K562 (cell line): ENCODE measurements around the gene CDK14. TPM values are rescaled to one million over a fixed set of nuclear protein-coding genes. Genes with fewer than 3 reads are reported as not detected.

Source experiments
- ATAC-seq: fragments of 200-7000 bp; cut with Tn5 transposase; 3 replicates; pipeline ENCODE4 v1.9.1; 2020; ENCODE audit warnings: moderate library complexity
- BruUV-seq: library from RNA; stranded (reverse); fragments of 400-500 nt; replicated peaks from 2 replicates; lab custom pipeline; 2021; lab: Mats Ljungman, UMichigan
- CTCF ChIA-PET: fragments of 300-600 bp; formaldehyde crosslinking; extraction: SDS; loops from one replicate; lab custom pipeline; 2021; ENCODE audit warnings: low intra/inter-chr PET ratio; lab: Yijun Ruan, JAX
- POLR2A ChIA-PET: fragments of 300-600, 350-650 bp; sonication (Branson Sonifier 250); formaldehyde crosslinking; extraction: SDS; loops from one replicate; lab custom pipeline; 2021; ENCODE audit warnings: antibody characterized with exemption, inconsistent platforms; lab: Yijun Ruan, JAX
- DNase-seq, 4 experiments: peaks; one replicate each; pipeline versions ENCODE4 v3.0.0 to v3.0.0-alpha.2; 2011 to 2018; ENCODE audit warnings: low spot score in 3 of 4, mixed read lengths in 3 of 4; ENCODE audit errors: extremely low read depth in 1 of 4
- FAIRE-seq: peaks from 2 replicates; lab custom pipeline; 2011; peaks lifted over from hg19 to GRCh38; lab: Jason Lieb, UNC
- H2AFZ ChIP-seq: 2 replicates; pipeline ENCODE4 v1.6.0; 2011; ENCODE audit warnings: low read depth, low read length, control low read depth, inconsistent platforms
- H3K27ac ChIP-seq: fragments of 200-600 bp; 3 replicates; pipeline ENCODE4 v1.8.0; 2011; ENCODE audit warnings: low read depth, mild to moderate bottlenecking, control low read depth, inconsistent platforms, low read length, moderate library complexity, mixed read lengths; ENCODE audit errors: extremely low read depth
- H3K27me3 ChIP-seq, 2 experiments: fragments of 300-600 bp in 1 of 2; 2 replicates in 1 of 2; 3 replicates in 1 of 2; pipeline versions ENCODE4 v1.6.0 to v1.8.0; 2011; ENCODE audit warnings: inconsistent platforms in 2 of 2, low read length in 2 of 2, mild to moderate bottlenecking in 1 of 2, mixed read lengths in 1 of 2, moderate library complexity in 1 of 2; ENCODE audit not compliant: control insufficient read depth in 2 of 2, insufficient read depth in 2 of 2
- H3K36me3 ChIP-seq: fragments of 300-600 bp; 3 replicates; pipeline ENCODE4 v1.8.0; 2011; ENCODE audit warnings: mild to moderate bottlenecking, low read length, inconsistent platforms; ENCODE audit not compliant: control insufficient read depth, insufficient read depth
- H3K4me1 ChIP-seq, 2 experiments: fragments of 200-600 bp in 1 of 2; replicated peaks in 1 of 2; 2 replicates in 1 of 2; 3 replicates in 1 of 2; pipeline versions ENCODE4 v1.5.1 to v1.8.0; 2011; ENCODE audit warnings: inconsistent platforms in 2 of 2, low read length in 2 of 2, mild to moderate bottlenecking in 1 of 2, mixed read lengths in 1 of 2, moderate library complexity in 1 of 2; ENCODE audit not compliant: control insufficient read depth in 2 of 2, insufficient read depth in 2 of 2
- H3K4me2 ChIP-seq: 2 replicates; pipeline ENCODE4 v1.6.1; 2011; ENCODE audit warnings: low read length, control low read depth, inconsistent platforms, mixed read lengths; ENCODE audit not compliant: insufficient read depth
- H3K4me3 ChIP-seq: fragments of 200-600 bp; sonication (generic), shearing (Covaris generic); 2 replicates; pipeline ENCODE4 v1.5.1; 2016; ENCODE audit warnings: control low read depth, inconsistent platforms
- H3K79me2 ChIP-seq: fragments of 200-600 bp; 3 replicates; pipeline ENCODE4 v1.8.0; 2011; ENCODE audit warnings: low read length, inconsistent platforms; ENCODE audit not compliant: control insufficient read depth, insufficient read depth
- H3K9ac ChIP-seq, 2 experiments: 2 replicates each; pipeline versions ENCODE4 v1.6.0 to v1.6.1; 2011; ENCODE audit warnings: low read depth in 2 of 2, low read length in 2 of 2, control low read depth in 1 of 2, inconsistent platforms in 1 of 2, mild to moderate bottlenecking in 1 of 2, mixed read lengths in 1 of 2; ENCODE audit not compliant: insufficient read depth in 1 of 2
- H3K9me1 ChIP-seq: one replicate; pipeline ENCODE4 v1.6.0; 2011; ENCODE audit warnings: inconsistent platforms, mild to moderate bottlenecking, low read length, moderate library complexity; ENCODE audit not compliant: control insufficient read depth, insufficient read depth
- H3K9me3 ChIP-seq: replicated peaks from 2 replicates; pipeline ENCODE4 v1.5.1; 2011; ENCODE audit warnings: low read depth, low read length, inconsistent platforms; ENCODE audit not compliant: control insufficient read depth, insufficient read depth
- H4K20me1 ChIP-seq: replicated peaks from 2 replicates; pipeline ENCODE4 v1.6.1; 2011; ENCODE audit warnings: low read length, inconsistent platforms, mixed read lengths; ENCODE audit not compliant: control insufficient read depth, insufficient read depth
- CC2D1A ChIP-seq: fragments of 450-650 bp; IDR thresholded peaks from 2 replicates; pipeline ENCODE4 v1.6.1; 2017; ENCODE audit warnings: mild to moderate bottlenecking
- ESRRA ChIP-seq: fragments of 450-650 bp; IDR thresholded peaks from 2 replicates; pipeline ENCODE4 v1.6.1; 2014; ENCODE audit warnings: low read depth, mild to moderate bottlenecking, moderate library complexity, borderline replicate concordance
- HDAC8 ChIP-seq: fragments of 450-650 bp; IDR thresholded peaks from 2 replicates; pipeline ENCODE4 v1.6.1; 2016; ENCODE audit warnings: mild to moderate bottlenecking, missing genetic modification characterization, moderate library complexity, missing compliant biosample characterization
- SAFB ChIP-seq: fragments of 200-400 bp; formaldehyde crosslinking; IDR thresholded peaks from 2 replicates; pipeline ENCODE4 v1.6.1; 2017; ENCODE audit warnings: low read depth, low read length, borderline replicate concordance
- SLC30A9 ChIP-seq: fragments of 250-450 bp; sonication (Bioruptor Pico); IDR thresholded peaks from 2 replicates; pipeline ENCODE4 v1.8.0; 2022; ENCODE audit warnings: mild to moderate bottlenecking, moderate library complexity
- ZFX ChIP-seq: sonication (generic); formaldehyde crosslinking; IDR thresholded peaks from 2 replicates; pipeline ENCODE4 v1.8.0; 2022; ENCODE audit warnings: mild to moderate bottlenecking, missing genetic modification reagents, moderate library complexity
- ZNF121 ChIP-seq: sonication (generic); formaldehyde crosslinking; conservative IDR thresholded peaks from 2 replicates; pipeline ENCODE4 v1.8.0; 2022; ENCODE audit warnings: missing genetic modification reagents
- ZNF644 ChIP-seq: fragments of 200-800 bp; sonication (Bioruptor generic); IDR thresholded peaks from 2 replicates; pipeline ENCODE4 v1.6.1; 2016; ENCODE audit warnings: low read depth, missing genetic modification characterization, missing compliant biosample characterization
- WGBS: fragments of 100-300 bp; shearing (Covaris generic); methylation state at CpG from one replicate; pipeline ENCODE4 v1.1.6; 2016; ENCODE audit warnings: low coverage, mixed read lengths; ENCODE audit not compliant: insufficient coverage; ENCODE audit errors: missing lambda C conversion rate; 5-methylcytosine and 5-hydroxymethylcytosine counted together
- in situ Hi-C: fragments of 300-500 bp; cut with MboI; formaldehyde crosslinking; loops from 4 replicates; pipeline ENCODE4 v1.15.0; 2018; ENCODE audit warnings: inconsistent platforms, mixed read lengths
- intact Hi-C: fragments of 100-400 bp; cut with micrococcal nuclease; formaldehyde crosslinking; loops from 2 replicates; pipeline ENCODE4 v1.14.2; 2022
- polyA plus RNA-seq, 8 experiments: library from polyadenylated mRNA; depleted of rRNA in 4 of 8; stranded (reverse) in 5 of 8; unstranded in 3 of 8; fragments of >200 nt; fragmentation: Nextera tagmentation in 2 of 8; fragmentation: Illumina TruSeq in 1 of 8; extraction: Ambion mirVana in 2 of 8; extraction: Trizol in 1 of 8; gene quantifications; 2 replicates each; pipeline versions ENCODE4 v1.2.1 to v1.2.3, GENCODE V29; 2011 to 2014; ENCODE audit warnings: inconsistent platforms in 1 of 8, missing spikeins in 1 of 8
- total RNA-seq, 7 experiments: library from RNA; depleted of rRNA in 6 of 7; stranded (reverse); fragments of >200 nt in 6 of 7; fragmentation: Illumina TruSeq in 2 of 7; extraction: Trizol in 2 of 7; gene quantifications; 2 replicates each; pipeline versions ENCODE4 v1.2.1 to v1.2.3, GENCODE V29; 2011 to 2021; ENCODE audit warnings: low replicate concordance in 1 of 7
- TF ChIP-seq, protein P1 (sequence below): sonication (generic); formaldehyde crosslinking; IDR thresholded peaks from 2 replicates; pipeline ENCODE4 v1.9.0; 2022; ENCODE audit warnings: mild to moderate bottlenecking, missing genetic modification reagents

CDK14 gene
- total and polyA plus RNA-seq, 9 of the 15 experiments (the other 6 are each of a cell fraction or from before 2014, with no cell fraction given), result 0.03 to 0.91 (median 0.16) TPM

DNA sequence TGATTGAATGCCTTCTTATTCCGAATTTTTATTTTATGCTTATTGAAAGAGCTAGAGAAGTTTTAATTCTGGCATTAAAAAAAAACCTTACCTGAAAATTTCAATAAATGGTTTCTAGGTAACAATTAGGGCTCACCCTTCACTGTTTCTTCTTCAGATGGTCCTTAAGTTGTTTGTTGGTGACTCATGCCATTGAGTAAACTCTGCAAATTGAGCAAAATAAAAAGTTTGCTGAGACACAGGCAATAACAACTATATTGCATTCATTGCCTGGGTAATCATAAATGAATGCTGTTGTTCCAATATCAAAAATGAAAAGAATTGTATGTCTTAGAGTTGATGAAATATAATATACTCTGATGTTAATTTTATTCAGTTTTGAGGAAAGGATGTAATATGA lies 300.3 kb downstream of the CDK14 start:
- in situ Hi-C loops, result no loop called here
- no peaks in the 10 kb centered on the region for H4K20me1 ChIP-seq
- H3K27ac ChIP-seq, result no peak overlapping the region
- H3K4me2 ChIP-seq, result no peak overlapping the region
- H3K27me3 ChIP-seq, result no peaks in the 10 kb centered on the region
- H3K36me3 ChIP-seq, result no peaks in the 10 kb centered on the region
- H3K4me3 ChIP-seq, result no peak overlapping the region
- BruUV-seq, result no TSS peak
- FAIRE-seq, result no peak
- no peaks in the 10 kb centered on the region for H3K9me1 ChIP-seq
- no peak overlapping the region for H2AFZ ChIP-seq
- CTCF ChIA-PET, result no interaction called here
- no peaks in the 10 kb centered on the region for H3K79me2 ChIP-seq
- WGBS, result 4% methylated on average over 1 of the region's 1 CpG
- H3K9me3 ChIP-seq, result no peaks in the 10 kb centered on the region; the same call in none of the 2 replicates
- no peak overlapping the region for H3K9ac ChIP-seq
- no peak for DNase-seq
- intact Hi-C loops, result no loop called here
- TF ChIP-seq SLC30A9 (no peak), ZNF644 (no peak), ESRRA (no peak), ZFX (CRISPR knock-in tag) (no peak), CC2D1A (no peak)
- TF ChIP-seq, all 486 proteins: peak for 0
- ATAC-seq, result no peak
- H3K4me1 ChIP-seq, result no peaks in the 10 kb centered on the region
- POLR2A ChIA-PET, result no interaction called here

DNA sequence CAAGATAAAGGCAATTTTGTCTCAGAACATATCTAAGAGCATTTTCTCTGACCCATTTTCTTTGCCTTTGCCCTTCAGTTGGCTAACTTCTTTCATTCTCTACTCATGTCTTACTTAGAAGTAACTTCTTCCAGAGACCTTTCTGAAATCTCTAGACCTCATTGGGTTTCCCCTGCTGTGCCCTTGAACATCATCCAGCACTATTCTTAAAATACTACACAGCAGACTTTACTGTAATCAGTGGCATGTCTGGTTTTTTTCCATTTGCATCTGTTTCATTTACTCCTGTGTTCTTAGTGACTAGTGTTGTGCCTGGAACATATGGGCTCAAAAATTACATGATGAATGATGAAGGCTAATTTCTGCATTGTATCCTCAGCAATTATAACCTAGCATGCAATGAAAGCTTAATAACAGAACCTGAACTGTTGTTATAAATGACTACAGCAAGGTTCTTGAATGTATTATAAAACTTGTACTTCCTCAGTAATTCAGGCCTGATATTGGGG lies 301.9 kb downstream of the CDK14 start:
- no TSS peak for BruUV-seq
- TF ChIP-seq ZNF121 (CRISPR knock-in tag), result no peak
- TF ChIP-seq SAFB, result no peak
- TF ChIP-seq, protein P1, sequence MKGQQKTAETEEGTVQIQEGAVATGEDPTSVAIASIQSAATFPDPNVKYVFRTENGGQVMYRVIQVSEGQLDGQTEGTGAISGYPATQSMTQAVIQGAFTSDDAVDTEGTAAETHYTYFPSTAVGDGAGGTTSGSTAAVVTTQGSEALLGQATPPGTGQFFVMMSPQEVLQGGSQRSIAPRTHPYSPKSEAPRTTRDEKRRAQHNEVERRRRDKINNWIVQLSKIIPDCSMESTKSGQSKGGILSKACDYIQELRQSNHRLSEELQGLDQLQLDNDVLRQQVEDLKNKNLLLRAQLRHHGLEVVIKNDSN, result no peak
- TF ChIP-seq HDAC8 (tag), result no peak

More for the DNA sequence above, 301.9 kb downstream of the CDK14 start:
- Histone ChIP-seq H4K20me1 (no peaks in the 10 kb centered on the region), H3K4me3 (no peak overlapping the region), H3K9me1 (no peaks in the 10 kb centered on the region), H3K4me2 (no peak overlapping the region), H2AFZ (no peak overlapping the region), H3K36me3 (no peaks in the 10 kb centered on the region), H3K9me3 (no peaks in the 10 kb centered on the region; the same call in none of the 2 replicates), H3K4me1 (no peaks in the 10 kb centered on the region), H3K79me2 (no peaks in the 10 kb centered on the region), H3K9ac (no peak overlapping the region), H3K27me3 (no peaks in the 10 kb centered on the region), H3K27ac (no peak overlapping the region)
- FAIRE-seq (no peak), DNase-seq (no peak), ATAC-seq (no peak)
- in situ Hi-C loops (no loop called here), intact Hi-C loops (no loop called here)
- ChIA-PET CTCF (no interaction called here), POLR2A (no interaction called here)
